Trophoblast cell (in vitro differentiated cells and primary cell): ENCODE data around the gene ZAP70.

Source experiments
- DNase-seq, 2 donors: peaks; one replicate each; pipeline ENCODE4 v3.0.0-alpha.2; 2016
- H2AFZ ChIP-seq: 2 replicates; pipeline ENCODE4 v1.6.1; 2013; ENCODE audit warnings: low read length, moderate library complexity, mild to moderate bottlenecking; ENCODE audit not compliant: insufficient read depth, poor library complexity
- H2AK5ac ChIP-seq: 2 replicates; pipeline ENCODE4 v1.6.1; 2013; ENCODE audit warnings: mild to moderate bottlenecking, low read length
- H2BK120ac ChIP-seq: 2 replicates; pipeline ENCODE4 v1.6.1; 2013; ENCODE audit warnings: low read length, mild to moderate bottlenecking, moderate library complexity; ENCODE audit not compliant: insufficient read depth, poor library complexity
- H2BK12ac ChIP-seq: 2 replicates; pipeline ENCODE4 v1.6.1; 2013; ENCODE audit warnings: mild to moderate bottlenecking, low read length, moderate library complexity
- H2BK5ac ChIP-seq: 2 replicates; pipeline ENCODE4 v1.6.1; 2013; ENCODE audit warnings: low read length, low read depth, moderate library complexity, mild to moderate bottlenecking; ENCODE audit not compliant: poor library complexity
- H3K14ac ChIP-seq: 2 replicates; pipeline ENCODE4 v1.6.1; 2013; ENCODE audit warnings: mild to moderate bottlenecking, low read length
- H3K18ac ChIP-seq: 2 replicates; pipeline ENCODE4 v1.6.1; 2013; ENCODE audit warnings: mild to moderate bottlenecking, low read length
- H3K23ac ChIP-seq: 2 replicates; pipeline ENCODE4 v1.6.1; 2013; ENCODE audit warnings: low read length
- H3K27ac ChIP-seq: 2 replicates; pipeline ENCODE4 v1.5.1; 2013; ENCODE audit warnings: low read depth, mild to moderate bottlenecking, inconsistent platforms, low read length, moderate library complexity
- H3K27me3 ChIP-seq: 2 replicates; pipeline ENCODE4 v1.6.1; 2013; ENCODE audit warnings: inconsistent platforms, mild to moderate bottlenecking, low read length, moderate library complexity; ENCODE audit not compliant: insufficient read depth
- H3K36me3 ChIP-seq, 2 experiments: 1 replicate in 1 of 2; 2 replicates in 1 of 2; pipeline ENCODE4 v1.6.1; 2013; ENCODE audit warnings: low read length in 2 of 2, mild to moderate bottlenecking in 2 of 2, moderate library complexity in 1 of 2; ENCODE audit not compliant: insufficient read depth in 2 of 2, control insufficient read depth in 1 of 2
- H3K4ac ChIP-seq: 2 replicates; pipeline ENCODE4 v1.6.1; 2013; ENCODE audit warnings: low read depth, mild to moderate bottlenecking, low read length, moderate library complexity
- H3K4me1 ChIP-seq, 2 experiments: 1 replicate in 1 of 2; 2 replicates in 1 of 2; pipeline ENCODE4 v1.6.1; 2013; ENCODE audit warnings: low read length in 2 of 2, mild to moderate bottlenecking in 2 of 2, moderate library complexity in 1 of 2; ENCODE audit not compliant: insufficient read depth in 2 of 2, control insufficient read depth in 1 of 2
- H3K4me2 ChIP-seq: 2 replicates; pipeline ENCODE4 v1.6.1; 2013; ENCODE audit warnings: inconsistent platforms, mild to moderate bottlenecking, low read length, moderate library complexity
- H3K4me3 ChIP-seq: 2 replicates; pipeline ENCODE4 v1.5.1; 2013; ENCODE audit warnings: mild to moderate bottlenecking, low read depth, low read length, inconsistent platforms
- H3K79me1 ChIP-seq: one replicate; pipeline ENCODE4 v1.6.1; 2013; ENCODE audit warnings: low read length
- H3K79me2 ChIP-seq: 2 replicates; pipeline ENCODE4 v1.6.1; 2013; ENCODE audit warnings: low read length, mild to moderate bottlenecking; ENCODE audit not compliant: control insufficient read depth, insufficient read depth, poor library complexity
- H3K9ac ChIP-seq: 2 replicates; pipeline ENCODE4 v1.6.1; 2013; ENCODE audit warnings: mild to moderate bottlenecking, low read length
- H3K9me3 ChIP-seq: 2 replicates; pipeline ENCODE4 v1.6.1; 2013; ENCODE audit warnings: low read depth, mild to moderate bottlenecking, control low read depth, inconsistent platforms, low read length; ENCODE audit not compliant: insufficient read depth
- H4K12ac ChIP-seq: 2 replicates; pipeline ENCODE4 v1.6.1; 2013; ENCODE audit warnings: low read depth, mild to moderate bottlenecking, low read length, moderate library complexity
- H4K8ac ChIP-seq: 2 replicates; pipeline ENCODE4 v1.6.1; 2013; ENCODE audit warnings: low read depth, mild to moderate bottlenecking, low read length, moderate library complexity
- H4K91ac ChIP-seq: one replicate; pipeline ENCODE4 v1.6.1; 2013; ENCODE audit warnings: low read depth, mild to moderate bottlenecking, low read length, moderate library complexity
- WGBS: extraction: QIAGEN DNeasy Blood & Tissue Kit; methylation state at CpG from one replicate; pipeline ENCODE4 v1.1.7; 2013; ENCODE audit warnings: missing lambda C conversion rate; ENCODE audit not compliant: insufficient read length, insufficient coverage; ENCODE audit errors: extremely low coverage; 5-methylcytosine and 5-hydroxymethylcytosine counted together

Gene ZAP70

DNA sequence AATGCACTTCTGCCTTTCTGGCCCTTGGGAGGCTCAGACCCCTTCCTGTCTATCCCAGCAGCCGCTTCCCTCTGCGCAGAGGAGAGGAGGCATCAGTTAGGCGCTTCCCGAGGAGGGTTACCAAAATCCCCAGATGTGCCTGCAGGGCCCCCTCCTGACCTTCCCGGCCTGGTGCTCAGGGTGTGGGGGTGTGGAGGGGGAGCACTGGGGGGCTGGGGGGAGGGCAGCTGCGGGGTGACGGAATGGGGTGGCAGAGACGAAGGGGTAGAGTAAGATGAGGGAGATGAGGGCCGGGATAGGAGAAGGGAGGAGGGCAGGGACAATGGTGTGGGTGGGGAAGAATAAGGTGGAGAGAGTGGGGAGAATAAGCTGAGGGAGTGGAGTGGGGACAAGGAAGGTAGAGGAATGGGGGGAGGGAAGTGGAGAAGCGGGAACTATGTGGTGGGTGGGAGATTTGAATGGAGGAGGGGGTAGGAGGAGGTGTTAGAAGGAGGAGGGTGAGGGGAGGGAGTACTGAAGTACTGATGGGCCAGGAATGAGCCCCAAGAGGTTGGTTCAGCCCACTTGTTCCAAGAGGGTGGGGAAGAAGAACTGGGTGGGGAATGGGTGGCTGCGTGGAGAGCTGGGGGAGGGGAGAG lies 6.5 kb upstream of the ZAP70 start:
- Histone ChIP-seq H3K4me3 (no peak overlapping the region), H4K91ac (no peak overlapping the region), H3K23ac (no peak overlapping the region), H2AK5ac (no peak overlapping the region), H3K4me2 (no peak overlapping the region), H3K9me3 (peaks cover 2% of the 10 kb centered on the region), H3K4ac (no peak overlapping the region), H3K18ac (no peak overlapping the region), H3K79me2 (no peaks in the 10 kb centered on the region), H4K12ac (no peak overlapping the region), H2AFZ (no peak overlapping the region), H3K14ac (no peak overlapping the region), H3K9ac (no peak overlapping the region), H4K8ac (no peak overlapping the region), H3K27me3 (no peaks in the 10 kb centered on the region), H3K27ac (no peak overlapping the region), H3K79me1 (peaks cover 15% of the 10 kb centered on the region), H3K4me1 (peaks cover 15 to 22% of the 10 kb centered on the region in 2 experiments), H2BK12ac (no peak overlapping the region), H3K36me3 (no peaks in the 10 kb centered on the region), H2BK120ac (no peak overlapping the region), H2BK5ac (no peak overlapping the region)
- WGBS: 100% methylated on average over 3 of the region's 11 CpGs
- DNase-seq: no peak

DNA sequence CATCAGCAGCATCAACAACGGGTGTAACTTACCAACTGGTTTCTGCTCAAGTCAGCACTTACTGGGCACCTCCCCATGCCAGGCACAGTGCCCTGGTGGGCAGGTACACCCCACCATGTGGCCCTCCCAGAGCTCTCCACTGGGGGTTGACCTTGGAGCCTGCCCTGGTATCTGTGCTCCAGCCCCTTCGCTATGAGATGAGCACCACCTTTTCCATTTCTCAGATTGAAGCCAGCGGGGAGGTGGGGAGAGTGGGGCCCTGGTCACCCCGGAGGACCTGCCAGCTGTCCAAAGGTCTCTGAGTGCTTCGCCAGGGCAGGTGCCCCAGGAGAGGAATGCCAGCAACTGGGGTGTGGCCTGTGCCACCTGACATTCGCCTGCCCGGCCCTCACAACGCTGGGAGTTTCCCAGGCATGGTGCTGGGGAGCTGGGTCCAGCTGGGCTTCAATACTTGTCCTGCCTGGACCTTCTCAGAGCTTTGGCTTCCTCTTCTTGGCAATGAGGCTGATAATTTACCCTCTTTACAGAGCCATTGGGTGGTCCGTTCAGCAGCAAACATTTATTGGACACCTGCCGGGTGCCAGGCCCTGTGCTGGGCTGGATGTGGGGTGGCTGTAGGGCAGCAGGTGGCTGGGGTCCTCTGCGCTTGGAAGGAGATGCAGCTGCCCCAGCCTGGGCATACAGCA lies 5.9 kb upstream of the ZAP70 start:
- Histone ChIP-seq H3K79me1 (peaks cover 15% of the 10 kb centered on the region), H2AK5ac (peak overlapping the region; percentile 28), H3K14ac (no peak overlapping the region), H4K8ac (no peak overlapping the region), H2AFZ (no peak overlapping the region), H3K27ac (no peak overlapping the region), H3K79me2 (no peaks in the 10 kb centered on the region), H3K4me2 (no peak overlapping the region), H3K27me3 (no peaks in the 10 kb centered on the region), H3K23ac (no peak overlapping the region), H4K12ac (no peak overlapping the region), H3K4me1 (peaks cover 16 to 23% of the 10 kb centered on the region in 2 experiments), H3K18ac (no peak overlapping the region), H3K36me3 (no peaks in the 10 kb centered on the region), H2BK120ac (no peak overlapping the region), H3K4me3 (no peak overlapping the region), H4K91ac (no peak overlapping the region), H2BK12ac (no peak overlapping the region), H2BK5ac (no peak overlapping the region), H3K9ac (no peak overlapping the region), H3K9me3 (peaks cover 2% of the 10 kb centered on the region), H3K4ac (no peak overlapping the region)
- no CpG with 5 or more reads among the region's 11 CpGs for WGBS
- no peak for DNase-seq

DNA sequence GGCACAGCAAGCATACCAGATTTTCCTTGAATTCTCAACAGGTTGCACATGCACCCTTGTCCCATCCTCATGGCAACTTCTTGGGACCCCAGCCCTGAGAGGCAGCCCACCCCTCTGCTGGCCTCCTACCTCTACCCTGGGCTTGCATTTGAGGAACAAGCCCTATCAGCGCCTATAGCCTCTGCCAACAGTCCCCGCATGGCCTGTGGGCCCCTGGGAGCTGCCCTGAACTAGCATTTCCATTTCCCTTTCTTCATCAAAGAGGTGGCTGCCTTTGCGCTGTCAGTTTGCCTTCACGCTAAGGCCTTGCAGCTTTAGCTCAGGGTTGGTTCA lies 5.4 kb upstream of the ZAP70 start:
- Histone ChIP-seq H2AFZ (no peak overlapping the region), H4K12ac (no peak overlapping the region), H3K4me2 (no peak overlapping the region), H3K4ac (no peak overlapping the region), H2AK5ac (no peak overlapping the region), H4K8ac (no peak overlapping the region), H3K18ac (no peak overlapping the region), H3K23ac (no peak overlapping the region), H2BK12ac (no peak overlapping the region), H3K79me1 (peaks cover 20% of the 10 kb centered on the region), H4K91ac (peak overlapping the region; percentile 38), H3K14ac (no peak overlapping the region), H3K4me3 (no peak overlapping the region), H2BK120ac (no peak overlapping the region), H3K79me2 (no peaks in the 10 kb centered on the region), H3K27ac (no peak overlapping the region), H3K27me3 (no peaks in the 10 kb centered on the region), H3K9ac (no peak overlapping the region), H3K9me3 (peaks cover 2% of the 10 kb centered on the region), H3K36me3 (no peaks in the 10 kb centered on the region), H3K4me1 (peaks cover 20 to 26% of the 10 kb centered on the region in 2 experiments), H2BK5ac (no peak overlapping the region)
- no peak for DNase-seq
- no CpG with 5 or more reads among the region's 4 CpGs for WGBS

DNA sequence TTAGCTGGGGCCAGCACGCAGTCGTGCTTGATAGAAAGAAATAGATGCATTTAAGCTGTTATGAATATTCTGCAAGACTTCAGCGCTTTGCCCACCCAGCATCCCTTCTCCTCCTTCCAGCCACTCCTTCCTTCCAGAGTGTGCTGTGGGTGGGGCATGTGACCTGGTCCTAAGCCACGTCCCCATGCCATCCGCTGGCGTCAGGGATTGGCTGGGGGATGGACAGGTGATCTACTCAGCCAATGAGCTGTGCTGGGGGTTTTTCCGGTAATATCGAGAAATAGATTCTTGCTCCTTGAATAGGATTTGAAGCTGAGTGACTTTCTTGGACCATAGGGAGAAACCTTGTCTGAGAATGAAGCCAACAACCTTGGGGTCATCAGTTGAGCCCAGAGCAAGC lies 4.8 kb upstream of the ZAP70 start:
- no CpG with 5 or more reads among the region's 8 CpGs for WGBS
- Histone ChIP-seq H3K36me3 (no peaks in the 10 kb centered on the region), H4K91ac (no peak overlapping the region), H3K27ac (no peak overlapping the region), H3K4me2 (no peak overlapping the region), H3K9me3 (peaks cover 2% of the 10 kb centered on the region), H4K8ac (no peak overlapping the region), H2AFZ (no peak overlapping the region), H2AK5ac (no peak overlapping the region), H2BK5ac (no peak overlapping the region), H3K79me1 (peaks cover 24% of the 10 kb centered on the region), H3K27me3 (no peaks in the 10 kb centered on the region), H3K18ac (no peak overlapping the region), H2BK12ac (no peak overlapping the region), H3K23ac (no peak overlapping the region), H3K14ac (no peak overlapping the region), H3K4me3 (no peak overlapping the region), H3K79me2 (no peaks in the 10 kb centered on the region), H3K4me1 (peaks cover 20 to 31% of the 10 kb centered on the region in 2 experiments), H3K4ac (no peak overlapping the region), H4K12ac (no peak overlapping the region), H3K9ac (no peak overlapping the region), H2BK120ac (no peak overlapping the region)
- DNase-seq: no peak
